NOMO-1 treated with DMSO at 0.1 percent for 48 hours (cell line): ENCODE measurements around the gene EXOC4.

Experiments
- DNase-seq: peaks from one replicate; lab custom pipeline; 2025; ENCODE audit not compliant: unreplicated experiment; lab: John Stamatoyannopoulos, UW

Gene EXOC4

GRCh38 chr7:133696056-133696455, 443.2 kb downstream of the EXOC4 start:
- no peak for DNase-seq

DNA sequence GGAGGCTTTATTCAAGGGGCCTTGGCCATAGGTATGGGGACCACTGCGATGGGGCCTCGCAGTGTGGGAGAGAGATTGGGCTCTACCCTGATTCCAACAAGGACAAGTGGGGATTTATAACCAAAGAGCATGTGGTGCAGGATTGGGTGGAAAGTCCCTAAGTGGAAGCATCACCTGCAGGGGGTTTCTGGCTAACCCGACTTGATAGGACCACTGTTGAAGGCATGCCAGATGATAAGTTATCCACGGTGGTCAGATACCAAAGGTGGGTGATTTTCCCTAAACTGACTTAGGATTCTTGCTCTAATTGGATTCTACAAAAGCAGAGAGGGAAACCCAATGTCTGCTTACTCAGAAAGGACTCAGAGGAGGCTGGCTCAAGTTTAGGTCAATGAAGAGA, 444.7 kb downstream of the EXOC4 start:
- no peak for DNase-seq

GRCh38 chr7:133698127-133698526, 445.2 kb downstream of the EXOC4 start:
- DNase-seq = no peak

GRCh38 chr7:133699386-133699785, 446.5 kb downstream of the EXOC4 start:
- DNase-seq = peak; percentile 73

- no peak for DNase-seq
Measured at GRCh38 chr7:133702078-133702477, 449.2 kb downstream of the EXOC4 start.

DNA sequence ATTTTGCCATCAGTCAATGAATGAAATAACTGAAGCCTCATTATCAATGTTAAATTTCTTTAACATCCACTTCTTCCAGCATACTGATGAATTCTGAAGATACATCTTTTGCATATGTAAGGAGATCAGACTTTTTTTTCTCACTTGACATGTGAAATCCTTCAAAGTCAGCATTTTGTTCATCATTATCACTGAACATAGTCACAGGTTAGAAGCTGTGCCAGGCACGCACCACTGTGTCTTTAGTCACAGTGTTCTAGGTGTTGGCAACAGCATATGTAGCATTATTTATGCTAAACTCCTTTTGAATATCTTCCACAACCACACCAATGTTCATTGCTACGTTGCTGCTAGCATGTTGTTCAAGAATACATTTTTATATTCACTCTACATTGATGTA, 450.1 kb downstream of the EXOC4 start:
- DNase-seq = no peak

DNA sequence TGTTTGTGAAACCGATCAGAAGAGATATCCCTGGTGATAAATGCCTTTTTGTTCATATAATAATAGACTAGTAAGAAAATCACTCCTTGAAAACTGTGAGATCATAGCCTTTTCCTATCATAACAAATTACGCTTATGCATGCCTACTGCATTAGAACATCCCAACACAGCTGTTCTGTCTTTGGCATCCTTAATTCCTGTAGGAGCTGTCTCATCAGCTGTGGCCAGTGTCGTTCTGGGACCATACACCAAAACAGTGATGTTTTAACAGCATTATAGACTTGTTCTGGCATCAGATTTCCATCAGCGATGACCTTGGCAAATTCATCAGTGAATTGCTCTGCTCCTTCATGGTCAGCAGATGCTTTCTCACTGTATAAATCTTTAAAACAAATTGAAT, 450.7 kb downstream of the EXOC4 start:
- no peak for DNase-seq

DNA sequence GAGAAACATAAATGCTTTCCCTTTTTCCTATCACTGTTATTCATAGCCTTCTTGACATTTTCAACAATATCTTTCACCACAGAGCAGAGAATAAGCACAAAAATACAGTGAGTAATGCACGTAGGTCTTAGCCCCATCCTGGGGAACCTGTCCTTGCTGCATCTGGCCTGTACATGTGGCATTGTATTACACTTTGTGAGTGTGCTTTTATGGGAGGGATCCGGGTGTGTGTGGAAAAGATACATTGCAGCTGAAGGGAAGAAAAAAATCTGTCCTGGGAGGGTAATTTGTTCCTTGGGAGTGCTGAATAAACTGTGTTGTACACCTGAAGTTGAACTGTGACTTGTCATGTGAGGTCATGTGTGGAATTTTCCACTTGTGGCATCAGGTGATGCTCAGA, 451.6 kb downstream of the EXOC4 start:
- no peak for DNase-seq

DNA sequence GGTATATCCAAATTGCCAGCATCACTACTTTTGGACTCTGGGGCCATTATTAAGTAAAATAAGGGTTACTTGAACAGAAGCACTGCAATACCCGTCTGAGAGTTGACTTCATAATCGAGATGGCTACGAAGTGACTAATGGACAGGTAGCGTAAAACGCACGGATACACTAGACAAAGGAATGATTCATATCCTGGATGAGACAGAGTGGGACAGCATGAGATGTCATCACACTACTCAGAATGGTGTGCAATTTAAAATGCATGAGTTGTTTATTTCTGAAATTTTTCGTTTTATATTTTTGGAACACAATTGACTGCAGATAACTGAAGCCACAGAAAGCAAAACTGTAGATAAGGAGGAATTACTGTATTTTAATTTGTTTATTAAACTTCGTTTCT, 452.7 kb downstream of the EXOC4 start:
- peak; percentile 26 for DNase-seq

DNA sequence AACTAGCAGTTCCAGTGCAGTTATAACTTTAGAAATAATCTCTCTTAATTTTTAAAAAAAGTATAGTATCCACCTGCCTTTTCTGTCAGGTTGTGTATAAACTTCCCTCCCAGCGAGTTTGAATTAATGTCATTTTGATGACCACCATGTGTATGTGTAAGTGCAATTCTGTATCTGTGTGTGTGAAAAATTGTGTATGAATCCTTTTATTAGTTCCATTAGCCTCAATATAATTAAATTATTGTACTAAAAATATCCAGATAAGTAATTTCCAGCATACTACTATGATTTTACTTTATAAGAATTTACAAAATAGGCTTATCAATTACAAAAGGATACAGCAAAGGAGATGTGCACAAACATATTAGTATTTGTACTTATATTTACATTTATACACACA, 453.1 kb downstream of the EXOC4 start:
- DNase-seq = no peak

DNA sequence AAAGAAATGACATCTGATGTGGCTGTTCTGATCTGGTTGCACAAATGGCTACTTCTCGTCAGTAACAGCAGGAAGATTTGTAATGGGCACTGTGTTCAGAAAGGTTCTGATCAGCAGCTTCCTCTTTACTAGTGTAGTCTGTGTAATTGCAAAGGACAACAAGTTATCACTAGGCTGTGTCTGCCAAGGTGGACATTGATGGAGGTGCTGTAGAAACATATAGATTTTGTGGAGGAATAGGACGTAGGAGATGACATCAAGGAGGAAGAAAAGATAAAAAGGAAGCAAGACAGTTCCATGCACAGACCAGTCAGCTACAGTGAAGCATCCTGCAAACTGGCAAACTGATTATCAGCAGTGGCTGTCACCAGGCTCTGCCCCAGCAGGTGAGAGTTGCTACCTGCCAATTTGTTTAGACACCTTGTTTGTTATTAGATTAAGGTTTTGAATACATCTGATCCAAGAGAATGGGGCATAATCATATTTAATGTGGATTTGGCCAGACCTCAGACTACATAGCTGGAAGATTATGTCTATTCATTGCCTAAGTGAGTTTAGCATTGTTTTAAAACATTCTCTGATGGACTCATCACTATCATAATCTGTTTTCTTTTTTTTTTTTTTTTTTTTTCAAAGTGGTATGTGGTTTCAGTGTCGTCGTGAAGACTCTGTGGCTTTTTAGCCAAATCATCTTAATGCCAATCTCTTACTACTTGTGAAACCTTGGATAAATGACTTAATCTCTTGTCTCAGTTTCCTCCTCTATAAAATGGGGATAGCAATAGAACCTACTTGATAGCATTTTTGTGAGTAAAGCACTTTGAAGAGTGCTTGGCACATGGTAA, 456.4 kb downstream of the EXOC4 start:
- DNase-seq = peak; percentile 19

DNA sequence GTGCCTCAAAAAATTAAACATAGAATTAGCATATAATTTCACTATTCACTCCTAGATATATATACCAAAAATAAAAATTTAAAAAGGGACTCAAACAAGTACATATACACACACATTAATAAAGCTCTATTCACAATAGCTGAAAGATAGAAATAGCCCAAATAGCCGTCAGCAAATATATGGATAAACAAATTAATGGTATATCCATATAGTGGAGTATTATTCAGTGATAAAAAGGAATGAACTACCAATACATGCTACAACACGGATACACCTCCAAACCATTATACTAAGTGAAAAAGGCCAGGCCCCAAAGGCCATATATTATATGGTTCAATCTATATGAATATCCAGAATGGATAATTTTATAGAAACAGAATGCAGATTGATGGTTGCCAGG, 459.7 kb downstream of the EXOC4 start:
- no peak for DNase-seq

- DNase-seq = no peak
Measured at GRCh38 chr7:133714654-133715053, 461.8 kb downstream of the EXOC4 start.

DNA sequence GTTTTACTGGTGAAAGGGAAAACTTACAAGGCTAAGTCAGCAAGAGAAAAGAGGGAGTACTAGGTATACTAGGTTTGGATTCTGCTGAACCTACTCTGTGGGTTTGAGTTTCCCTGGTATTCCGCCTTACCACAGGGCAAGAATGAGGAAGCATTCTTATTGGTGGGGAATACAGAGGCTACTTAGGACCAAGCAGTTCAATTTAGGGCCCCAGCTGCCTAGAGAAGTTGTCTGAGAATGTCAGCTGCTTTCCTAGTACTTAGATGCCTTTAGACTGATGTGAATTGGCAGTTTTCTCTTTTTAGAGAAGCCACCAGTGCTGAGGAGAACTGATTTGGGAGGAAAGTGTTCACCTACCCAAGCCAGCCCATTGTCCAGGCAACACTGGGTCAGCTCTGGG, 465.3 kb downstream of the EXOC4 start:
- no peak for DNase-seq

DNA sequence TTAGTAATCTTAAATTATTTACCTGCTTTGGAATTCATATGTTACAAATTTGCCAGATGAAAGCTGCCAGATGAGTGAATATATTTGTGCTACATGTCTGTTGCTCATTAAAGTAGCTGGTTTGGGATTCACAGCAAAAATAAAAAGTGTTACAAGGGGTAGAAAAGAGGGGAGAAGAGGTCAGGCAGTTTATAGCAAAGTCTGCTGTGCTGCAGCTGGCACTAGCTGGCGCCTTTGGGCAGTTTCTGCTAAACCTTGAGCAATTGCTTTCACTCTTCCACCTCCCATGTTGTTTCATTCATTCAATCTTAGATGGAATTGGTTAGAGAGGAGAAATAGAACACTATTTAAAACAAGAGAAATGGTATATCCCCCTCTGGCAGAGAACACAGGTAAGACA, 470.2 kb downstream of the EXOC4 start:
- no peak for DNase-seq

DNA sequence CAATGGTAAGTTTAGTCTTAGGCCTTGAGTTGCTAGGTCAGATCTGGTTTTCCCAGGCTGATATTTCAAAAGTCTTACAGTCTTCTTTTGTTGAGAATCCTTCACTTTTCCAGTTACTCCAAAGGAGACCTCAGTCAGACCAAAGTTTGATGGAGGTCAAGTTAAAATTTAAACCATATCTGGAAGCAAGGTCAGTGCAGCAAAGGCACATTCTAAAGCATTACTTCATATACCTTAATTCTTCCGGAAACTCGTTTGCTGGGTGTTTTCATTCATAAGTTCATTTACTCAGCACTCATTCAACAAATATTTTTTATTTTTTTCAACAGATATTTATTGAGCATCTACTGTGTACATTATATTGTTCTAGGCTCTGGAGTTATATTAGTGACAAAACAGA, 471.3 kb downstream of the EXOC4 start:
- DNase-seq = no peak

DNA sequence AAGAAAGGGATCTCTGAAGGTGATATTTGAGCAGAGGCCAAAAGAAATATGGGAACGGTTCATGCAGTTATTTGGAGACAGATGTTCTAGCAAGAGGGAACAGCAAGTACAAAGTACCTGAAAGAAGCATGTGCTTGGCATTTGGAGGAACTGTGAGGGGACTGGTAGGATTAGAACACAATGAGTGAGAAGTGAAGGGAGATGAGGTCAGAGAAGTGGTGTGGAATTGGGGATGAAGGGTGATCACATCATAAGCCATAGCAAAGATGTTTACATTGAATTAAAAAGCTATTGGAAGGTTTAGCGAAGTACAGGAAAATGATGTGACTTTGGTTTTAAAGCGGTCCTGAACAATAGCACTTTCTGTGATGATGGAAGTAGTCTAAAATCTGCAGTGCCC, 471.8 kb downstream of the EXOC4 start:
- no peak for DNase-seq

- no peak for DNase-seq
Measured at GRCh38 chr7:133727476-133728214, 474.8 kb downstream of the EXOC4 start.

DNA sequence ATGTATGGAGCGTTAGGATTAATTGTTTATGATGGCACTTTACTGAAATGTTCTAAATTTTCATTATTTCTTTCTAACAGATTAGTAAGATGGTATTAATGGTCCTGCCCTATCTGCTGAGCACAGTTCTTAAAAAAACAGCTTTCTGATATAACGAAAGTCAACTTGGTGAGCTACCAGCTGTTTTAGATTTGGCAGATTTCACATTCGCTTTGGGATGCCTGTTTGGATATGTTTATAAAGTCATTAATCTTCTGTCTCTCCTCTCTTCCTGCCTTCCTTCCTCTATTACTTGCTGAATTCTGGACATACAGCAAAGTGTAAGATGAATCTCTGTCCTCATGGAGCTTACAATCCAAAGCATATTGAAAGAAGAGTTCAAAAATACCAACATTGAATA, 477.5 kb downstream of the EXOC4 start:
- no peak for DNase-seq

DNA sequence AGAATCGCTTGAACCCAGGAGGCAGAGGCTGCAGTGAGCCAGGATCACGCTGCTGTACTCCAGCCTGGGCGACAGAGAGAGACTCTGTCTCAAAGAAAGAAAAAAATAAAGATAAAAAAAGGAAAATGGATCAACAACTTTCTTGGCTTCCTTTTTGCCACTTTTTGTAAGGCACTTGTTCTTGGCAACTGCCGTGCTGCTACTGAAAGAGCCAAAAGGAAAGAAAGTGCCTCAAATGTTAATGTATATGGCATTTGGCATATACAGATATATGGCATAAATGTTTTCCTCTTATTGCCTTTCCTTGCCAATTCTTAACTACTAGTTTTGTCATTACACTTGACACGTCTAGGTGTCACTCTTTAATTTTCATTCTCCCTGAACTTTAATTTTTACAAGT, 480.5 kb downstream of the EXOC4 start:
- DNase-seq = no peak

DNA sequence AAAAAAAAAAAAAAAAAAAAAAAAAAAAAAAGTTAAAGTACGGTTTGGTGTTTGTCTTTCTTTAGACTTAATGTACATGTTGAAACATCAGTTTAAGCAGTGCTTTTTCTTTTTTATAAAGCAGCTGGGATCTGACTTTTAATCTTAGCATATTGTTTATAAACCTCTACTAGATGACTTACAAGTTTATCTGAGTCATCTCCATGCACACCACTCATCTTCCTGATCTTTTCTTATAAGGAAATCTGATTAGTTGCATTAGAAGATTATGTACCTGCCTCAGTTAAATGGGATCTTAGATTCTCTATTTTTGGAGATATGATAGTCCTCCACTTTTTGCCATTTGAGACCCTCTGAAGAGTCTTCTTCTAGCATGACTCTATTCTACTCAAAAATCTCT, 482.3 kb downstream of the EXOC4 start:
- no peak for DNase-seq

- no peak for DNase-seq
Measured at GRCh38 chr7:133739817-133740216, 486.9 kb downstream of the EXOC4 start.

- no peak for DNase-seq
Measured at GRCh38 chr7:133741078-133741477, 488.2 kb downstream of the EXOC4 start.
